Spinal cord (tissue), 10 donors: ENCODE data around the gene GPR21. TPM values are rescaled to one million over a fixed set of nuclear protein-coding genes. Genes with fewer than 3 reads are reported as not detected.
A peak's percentile ranks its signal among the peaks of the same experiment; 100 is the strongest.

ENCODE experiments used
- DNase-seq, 6 donors: peaks; one replicate each; pipeline versions ENCODE4 v3.0.0 to v3.0.0-alpha.2; 2013 to 2015; ENCODE audit warnings: low spot score in 6 of 6, low read depth in 4 of 6
- H3K27ac ChIP-seq: one replicate; pipeline ENCODE4 v1.5.1; 2013; ENCODE audit warnings: low read depth, low read length, control low read depth
- H3K27me3 ChIP-seq: one replicate; pipeline ENCODE4 v1.6.1; 2013; ENCODE audit warnings: low read length; ENCODE audit not compliant: control insufficient read depth, insufficient read depth
- H3K36me3 ChIP-seq: one replicate; pipeline ENCODE4 v1.6.1; 2013; ENCODE audit warnings: low read length; ENCODE audit not compliant: control insufficient read depth, insufficient read depth
- H3K4me1 ChIP-seq: one replicate; pipeline ENCODE4 v1.6.1; 2013; ENCODE audit warnings: low read length; ENCODE audit not compliant: control insufficient read depth, insufficient read depth
- H3K4me3 ChIP-seq: one replicate; pipeline ENCODE4 v1.5.1; 2013; ENCODE audit warnings: low read depth, low read length, control low read depth
- H3K9me3 ChIP-seq: one replicate; pipeline ENCODE4 v1.6.1; 2013; ENCODE audit warnings: low read length; ENCODE audit not compliant: control insufficient read depth, insufficient read depth
- WGBS: methylation state at CpG from one replicate; pipeline ENCODE4 v1.1.5; 2013; ENCODE audit warnings: missing lambda C conversion rate; ENCODE audit not compliant: insufficient coverage; 5-methylcytosine and 5-hydroxymethylcytosine counted together
- polyA plus RNA-seq, 2 donors: library from polyadenylated mRNA; unstranded; fragments of 120-200 nt; gene quantifications; one replicate each; pipeline ENCODE4 v1.2.1, GENCODE V29; 2013; ENCODE audit not compliant: insufficient read length in 2 of 2
- total RNA-seq, 2 donors: library from RNA; depleted of rRNA in 1 of 2; stranded (reverse); fragments of 120-200 nt in 1 of 2; fragments of >200 nt in 1 of 2; gene quantifications; one replicate each; pipeline versions ENCODE4 v1.2.3 to v1.2.4, GENCODE V29; 2013 to 2014
- donor health status: healthy.

GPR21 gene
- total and polyA plus RNA-seq, 4 donors, result 0.50 to 5.6 (median 1.9) TPM

- Histone ChIP-seq H3K27ac (no peak overlapping the region), H3K4me3 (no peak overlapping the region), H3K36me3 (no peaks in the 10 kb centered on the region), H3K9me3 (no peaks in the 10 kb centered on the region), H3K4me1 (no peaks in the 10 kb centered on the region), H3K27me3 (no peaks in the 10 kb centered on the region)
- DNase-seq, result no peak
- whole genome bisulfite sequencing, result 100% methylated on average over 2 of the region's 2 CpGs
These were observed 8.0 kb downstream of the GPR21 start for GRCh38 chr9:123041489-123041888.

- Histone ChIP-seq H3K27me3 (no peaks in the 10 kb centered on the region), H3K9me3 (no peaks in the 10 kb centered on the region), H3K4me3 (no peak overlapping the region), H3K4me1 (no peaks in the 10 kb centered on the region), H3K27ac (no peak overlapping the region), H3K36me3 (no peaks in the 10 kb centered on the region)
- 80% methylated on average over 1 of the region's 5 CpGs for WGBS
- DNase-seq, result no peak
These were observed 9.8 kb downstream of the GPR21 start for GRCh38 chr9:123043081-123043939.

GRCh38 chr9:123044586-123044985, 11.1 kb downstream of the GPR21 start:
- Histone ChIP-seq H3K4me1 (no peaks in the 10 kb centered on the region), H3K36me3 (no peaks in the 10 kb centered on the region), H3K27me3 (no peaks in the 10 kb centered on the region), H3K27ac (no peak overlapping the region), H3K9me3 (no peaks in the 10 kb centered on the region), H3K4me3 (no peak overlapping the region)
- WGBS, result 90% methylated on average over 3 of the region's 4 CpGs
- no peak for DNase-seq

- Histone ChIP-seq H3K36me3 (no peaks in the 10 kb centered on the region), H3K27ac (no peak overlapping the region), H3K9me3 (no peaks in the 10 kb centered on the region), H3K27me3 (no peaks in the 10 kb centered on the region), H3K4me3 (no peak overlapping the region), H3K4me1 (no peaks in the 10 kb centered on the region)
- WGBS, result 54% methylated on average over 2 of the region's 3 CpGs
- DNase-seq, result no peak
These were observed 13.1 kb downstream of the GPR21 start for GRCh38 chr9:123046406-123047195.

GRCh38 chr9:123048748-123049147, 15.3 kb downstream of the GPR21 start:
- peak in 1 of 6 donors; percentile 23 for DNase-seq
- no peaks in the 10 kb centered on the region for H3K36me3 ChIP-seq
- no peak overlapping the region for H3K27ac ChIP-seq
- no peaks in the 10 kb centered on the region for H3K9me3 ChIP-seq
- H3K27me3 ChIP-seq, result no peaks in the 10 kb centered on the region
- H3K4me1 ChIP-seq, result no peaks in the 10 kb centered on the region
- H3K4me3 ChIP-seq, result no peak overlapping the region
- 57% methylated on average over 1 of the region's 2 CpGs for WGBS

- no peak overlapping the region for H3K27ac ChIP-seq
- H3K4me3 ChIP-seq, result no peak overlapping the region
- no peaks in the 10 kb centered on the region for H3K9me3 ChIP-seq
- WGBS, result 20% methylated on average over 1 of the region's 3 CpGs
- H3K36me3 ChIP-seq, result no peaks in the 10 kb centered on the region
- DNase-seq, result peak in 3 of 6 donors; percentile 49 to 87 (median 76)
- no peaks in the 10 kb centered on the region for H3K27me3 ChIP-seq
- H3K4me1 ChIP-seq, result no peaks in the 10 kb centered on the region
These were observed 16.2 kb downstream of the GPR21 start for GRCh38 chr9:123049589-123050222.

- Histone ChIP-seq H3K27me3 (no peaks in the 10 kb centered on the region), H3K27ac (no peak overlapping the region), H3K4me3 (no peak overlapping the region), H3K36me3 (peaks cover 6% of the 10 kb centered on the region), H3K9me3 (no peaks in the 10 kb centered on the region), H3K4me1 (no peaks in the 10 kb centered on the region)
- peak in 1 of 6 donors; percentile 57 for DNase-seq
These were observed 19.6 kb downstream of the GPR21 start for GRCh38 chr9:123053046-123053445.

- no peak for DNase-seq
- no peak overlapping the region for H3K4me3 ChIP-seq
- H3K27me3 ChIP-seq, result no peaks in the 10 kb centered on the region
- no peak overlapping the region for H3K27ac ChIP-seq
- H3K9me3 ChIP-seq, result no peaks in the 10 kb centered on the region
- no CpG with 5 or more reads among the region's 2 CpGs for WGBS
- H3K36me3 ChIP-seq, result peaks cover 6% of the 10 kb centered on the region
- H3K4me1 ChIP-seq, result no peaks in the 10 kb centered on the region
These were observed 20.2 kb downstream of the GPR21 start for GRCh38 chr9:123053711-123054110.

- Histone ChIP-seq H3K4me3 (no peak overlapping the region), H3K27ac (no peak overlapping the region), H3K4me1 (no peaks in the 10 kb centered on the region), H3K9me3 (no peaks in the 10 kb centered on the region), H3K36me3 (peaks cover 6% of the 10 kb centered on the region), H3K27me3 (no peaks in the 10 kb centered on the region)
- WGBS, result 100% methylated on average over 1 of the region's 1 CpG
- no peak for DNase-seq
These were observed 25.4 kb downstream of the GPR21 start for GRCh38 chr9:123058834-123059233.
